ENCODE measurements around the gene B4GALT6.

B4GALT6 gene

DNA sequence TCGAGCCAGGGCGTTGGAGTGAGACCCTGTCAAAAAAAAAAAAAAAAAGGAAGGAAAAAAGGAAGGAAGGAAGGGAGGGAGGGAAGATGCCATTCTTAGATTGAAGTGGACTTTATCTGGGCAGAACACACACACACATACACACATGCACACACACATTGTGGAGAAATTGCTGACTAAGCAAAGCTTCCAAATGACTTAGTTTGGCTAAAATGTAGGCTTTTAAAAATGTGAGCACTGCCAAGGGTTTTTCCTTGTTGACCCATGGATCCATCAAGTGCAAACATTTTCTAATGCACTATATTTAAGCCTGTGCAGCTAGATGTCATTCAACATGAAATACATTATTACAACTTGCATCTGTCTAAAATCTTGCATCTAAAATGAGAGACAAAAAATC lies 93.3 kb downstream of the B4GALT6 start:
- no peak for DNase-seq

- DNase-seq, result no peak
These were observed 93.8 kb downstream of the B4GALT6 start for GRCh38 chr18:31590570-31590969.

DNA sequence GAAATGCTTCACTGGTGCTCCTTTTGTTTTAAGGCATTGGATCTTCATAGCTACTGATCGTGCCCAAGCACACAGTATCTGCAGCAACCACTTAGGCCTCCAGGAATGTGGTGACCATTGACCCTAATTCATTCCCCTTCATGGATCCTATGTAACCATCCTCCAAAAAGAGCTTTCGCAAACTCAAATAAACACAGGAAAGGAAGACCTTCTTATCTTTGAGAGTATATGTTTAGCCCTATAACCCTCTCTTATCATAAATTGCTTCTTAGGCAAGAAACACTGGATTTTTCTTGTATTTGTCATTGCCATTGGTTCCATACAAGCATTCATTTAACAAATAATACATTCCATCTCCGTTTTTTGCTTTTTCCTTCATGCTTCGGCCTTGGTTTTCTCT lies 96.9 kb downstream of the B4GALT6 start:
- DNase-seq, result no peak

GRCh38 chr18:31586616-31587015 lies 97.8 kb downstream of the B4GALT6 start:
- no peak for DNase-seq

DNA sequence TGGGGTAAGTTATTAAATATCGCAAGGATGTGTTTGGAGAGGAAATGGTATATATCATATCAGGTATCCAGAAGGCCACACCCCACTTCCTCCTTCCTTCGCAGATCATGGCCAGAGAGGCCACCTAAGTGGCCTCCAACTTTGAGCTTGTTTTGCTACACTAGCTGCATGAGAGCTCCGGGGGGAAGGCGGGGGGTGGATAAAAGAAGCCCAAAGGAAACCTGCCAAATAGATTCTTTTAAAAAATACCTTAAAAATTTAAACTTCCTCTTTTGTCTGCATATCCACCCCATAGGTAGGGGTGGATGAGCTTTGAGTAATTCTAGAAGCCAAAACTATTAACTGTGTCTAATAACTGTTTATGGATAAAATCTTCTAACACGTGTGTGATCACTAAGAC lies 98.4 kb downstream of the B4GALT6 start:
- DNase-seq, result no peak

GRCh38 chr18:31583185-31583854 lies 101.1 kb downstream of the B4GALT6 start:
- DNase-seq, result no peak

DNA sequence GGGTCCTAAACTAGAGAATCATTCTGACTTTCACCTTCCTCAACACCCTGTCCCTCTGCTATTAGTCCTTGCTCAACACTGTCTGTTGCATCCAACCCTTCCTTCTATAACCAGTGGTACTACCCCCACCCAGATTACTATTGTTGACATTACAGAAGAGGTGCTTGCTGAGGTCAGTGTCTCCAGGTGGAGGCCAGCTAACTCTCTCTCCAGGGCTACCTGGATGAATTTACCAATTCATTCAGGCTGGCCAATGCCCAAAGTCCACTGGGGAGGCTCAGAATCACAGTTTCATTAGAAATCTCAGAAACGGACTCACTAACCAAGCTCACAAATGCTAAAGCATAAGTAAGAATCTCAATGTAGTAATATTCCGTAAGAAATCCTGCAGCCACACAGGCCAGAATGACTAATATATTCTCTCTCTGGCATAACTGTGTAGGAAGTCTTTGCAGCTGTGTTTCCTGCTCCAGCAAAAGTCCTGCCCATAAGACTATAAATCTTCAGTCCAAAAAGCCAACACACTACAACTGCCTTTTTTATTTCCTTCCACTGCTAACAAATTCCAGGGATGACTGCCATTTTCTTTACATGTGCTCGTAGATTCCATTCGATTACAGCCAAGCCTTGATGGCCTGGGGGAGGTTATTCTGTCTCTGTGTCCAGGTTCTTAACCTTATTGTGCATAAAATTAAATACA lies 102.7 kb downstream of the B4GALT6 start:
- no peak for DNase-seq

GRCh38 chr18:31579375-31579774 lies 105.0 kb downstream of the B4GALT6 start:
- DNase-seq, result no peak

DNA sequence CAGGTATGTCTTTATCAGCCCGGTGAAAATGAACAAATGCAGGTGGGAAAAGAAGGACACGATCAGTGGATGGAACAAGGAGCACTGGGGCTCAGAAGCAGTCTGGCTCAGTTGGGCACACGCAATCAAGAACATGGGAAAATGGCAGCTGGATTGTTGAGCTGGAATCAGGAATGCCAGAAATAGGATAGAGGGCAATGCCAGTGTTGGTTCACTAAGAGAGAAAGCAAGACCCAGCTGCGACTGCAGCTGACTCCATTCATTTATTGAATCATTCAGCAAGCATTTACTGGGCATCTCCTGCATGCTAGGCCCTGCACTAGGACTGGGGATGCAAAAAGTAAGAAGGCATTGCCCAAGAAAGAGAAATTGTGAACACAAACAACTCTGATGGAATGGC lies 106.3 kb downstream of the B4GALT6 start:
- DNase-seq, result no peak

DNA sequence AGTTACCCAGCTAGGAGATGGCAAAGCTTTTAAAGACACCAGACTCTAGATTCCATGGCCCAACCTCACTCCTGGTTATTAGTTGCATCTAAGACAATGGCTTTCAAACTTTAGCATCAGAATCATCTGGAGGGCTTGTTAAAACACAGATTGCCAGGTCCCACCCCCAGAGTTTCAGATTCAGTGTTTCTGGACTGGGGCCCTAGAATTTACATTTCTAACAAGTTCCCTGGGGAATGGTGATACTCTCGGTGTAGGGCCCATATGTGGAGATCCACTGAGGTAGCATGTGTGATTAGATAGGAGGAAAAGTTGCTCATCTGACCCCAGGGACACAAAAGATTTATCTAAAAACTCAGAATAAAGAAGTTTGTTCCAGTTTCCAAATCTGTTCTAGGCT lies 107.2 kb downstream of the B4GALT6 start:
- DNase-seq, result no peak

GRCh38 chr18:31576670-31577069 lies 107.7 kb downstream of the B4GALT6 start:
- DNase-seq, result no peak

- no peak for DNase-seq
These were observed 108.7 kb downstream of the B4GALT6 start for GRCh38 chr18:31575515-31576257.

DNA sequence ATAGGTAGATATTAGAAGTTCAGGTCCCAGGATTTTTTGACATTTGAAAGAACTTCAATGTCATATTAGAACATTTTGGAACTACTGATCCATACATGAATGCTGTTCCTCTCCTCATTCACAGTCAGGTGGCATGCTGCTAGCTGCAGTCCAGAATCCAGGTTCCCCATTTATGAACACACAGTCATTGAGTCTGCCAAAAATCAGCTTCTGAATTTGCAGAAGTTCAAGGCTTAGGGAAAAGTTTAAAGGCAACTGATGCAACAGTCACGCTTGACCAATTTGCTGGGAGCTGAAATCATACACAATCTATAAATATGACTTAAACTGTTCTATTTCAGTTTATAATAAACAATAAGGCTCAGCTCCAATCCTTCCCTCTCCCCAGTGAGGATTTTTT lies 110.0 kb downstream of the B4GALT6 start:
- DNase-seq, result no peak
